K562 (cell line): ENCODE results near the gene TBXA2R. TPM values are rescaled to one million over a fixed set of nuclear protein-coding genes. Genes with fewer than 3 reads are reported as not detected.
A peak's percentile ranks its signal among the peaks of the same experiment; 100 is the strongest.

ENCODE experiments used
- ARID3B ChIP-seq: fragments of 250-450 bp; sonication (Bioruptor Pico); IDR thresholded peaks from 2 replicates; pipeline ENCODE4 v1.4.0; 2020; ENCODE audit warnings: borderline replicate concordance
- ATF7 ChIP-seq: fragments of 450-650 bp; IDR thresholded peaks from 2 replicates; pipeline ENCODE4 v1.7.1; 2014; ENCODE audit warnings: mild to moderate bottlenecking, moderate library complexity
- GTF2A2 ChIP-seq: IDR thresholded peaks from 2 replicates; pipeline ENCODE4 v1.6.1; 2016; ENCODE audit warnings: mild to moderate bottlenecking, missing genetic modification characterization, missing compliant biosample characterization
- KAT2B ChIP-seq: IDR thresholded peaks from one replicate; pipeline ENCODE4 v1.6.1; 2012; ENCODE audit warnings: low read depth, mild to moderate bottlenecking, control low read depth, inconsistent platforms, low read length, moderate library complexity
- NCOR1 ChIP-seq: fragments of 450-650 bp; IDR thresholded peaks from 2 replicates; pipeline ENCODE4 v1.6.1; 2016; ENCODE audit warnings: mild to moderate bottlenecking, moderate library complexity
- NONO ChIP-seq, 2 experiments: fragments of 200-400 bp in 1 of 2; fragments of 450-650 bp in 1 of 2; formaldehyde crosslinking in 1 of 2; IDR thresholded peaks; 2 replicates each; pipeline ENCODE4 v1.6.1; 2017; ENCODE audit warnings: low read depth in 2 of 2, mild to moderate bottlenecking in 2 of 2, moderate library complexity in 2 of 2, low read length in 1 of 2
- SFPQ ChIP-seq: fragments of 200-400 bp; formaldehyde crosslinking; IDR thresholded peaks from 2 replicates; pipeline ENCODE4 v1.6.1; 2017; ENCODE audit warnings: mild to moderate bottlenecking, low read depth, low read length, moderate library complexity
- TCFL5 ChIP-seq: fragments of 250-450 bp; sonication (Bioruptor Pico); conservative IDR thresholded peaks from 2 replicates; pipeline ENCODE4 v1.6.1; 2021; ENCODE audit warnings: mild to moderate bottlenecking, moderate library complexity, matching md5 sums
- TEAD1 ChIP-seq, 2 experiments: fragments of 450-650 bp in 1 of 2; sonication (generic) in 1 of 2; formaldehyde crosslinking; IDR thresholded peaks; 2 replicates each; pipeline versions ENCODE4 v1.4.0 to v1.8.0; 2020 to 2022; ENCODE audit warnings: mild to moderate bottlenecking in 2 of 2, missing genetic modification reagents in 1 of 2
- THRB ChIP-seq: fragments of 450-650 bp; formaldehyde crosslinking; conservative IDR thresholded peaks from 2 replicates; pipeline ENCODE4 v1.4.0; 2022; ENCODE audit warnings: mild to moderate bottlenecking, missing genetic modification characterization
- ZFP91 ChIP-seq: sonication (generic); formaldehyde crosslinking; IDR thresholded peaks from 2 replicates; pipeline ENCODE4 v1.8.0; 2022; ENCODE audit warnings: mild to moderate bottlenecking, missing genetic modification reagents
- ZNF263 ChIP-seq: sonication (generic); formaldehyde crosslinking; IDR thresholded peaks from 2 replicates; pipeline ENCODE4 v1.8.0; 2022; ENCODE audit warnings: mild to moderate bottlenecking, missing genetic modification reagents, borderline replicate concordance
- ZNF408 ChIP-seq: fragments of 250-450 bp; sonication (Bioruptor Pico); IDR thresholded peaks from 2 replicates; pipeline ENCODE4 v1.4.0; 2020; ENCODE audit warnings: low read depth, mild to moderate bottlenecking, moderate library complexity
- ZNF655 ChIP-seq: fragments of 250-450 bp; sonication (Bioruptor Pico); IDR thresholded peaks from 2 replicates; pipeline ENCODE4 v1.5.0; 2021
- polyA plus RNA-seq, 8 experiments: library from polyadenylated mRNA; depleted of rRNA in 4 of 8; stranded (reverse) in 5 of 8; unstranded in 3 of 8; fragments of >200 nt; fragmentation: Nextera tagmentation in 2 of 8; fragmentation: Illumina TruSeq in 1 of 8; extraction: Ambion mirVana in 2 of 8; extraction: Trizol in 1 of 8; gene quantifications; 2 replicates each; pipeline versions ENCODE4 v1.2.1 to v1.2.3, GENCODE V29; 2011 to 2014; ENCODE audit warnings: inconsistent platforms in 1 of 8, missing spikeins in 1 of 8
- total RNA-seq, 7 experiments: library from RNA; depleted of rRNA in 6 of 7; stranded (reverse); fragments of >200 nt in 6 of 7; fragmentation: Illumina TruSeq in 2 of 7; extraction: Trizol in 2 of 7; gene quantifications; 2 replicates each; pipeline versions ENCODE4 v1.2.1 to v1.2.3, GENCODE V29; 2011 to 2021; ENCODE audit warnings: low replicate concordance in 1 of 7

Gene TBXA2R
- total and polyA plus RNA-seq, 9 of the 15 experiments (the other 6 are each of a cell fraction or from before 2014, with no cell fraction given) = 1.5 to 24.0 (median 2.8) TPM

GRCh38 chr19:3557461-3558248 lies 49.0 kb downstream of the TBXA2R start, which contains the start of gene MFSD12 (continued):
- TF ChIP-seq THRB (no peak), TEAD1 (CRISPR knock-in tag; IDR thresholded peaks at IDR 0.05) (no peak; a peak in 2 of 4 replicates), NONO (IDR thresholded peaks at IDR 0.05; ENCODE audit: low read depth in 2 of 2, low read length in 1 of 2) (peak in 1 of 2 experiments; percentile 73; a peak in 2 of 4 replicates), GTF2A2 (tag) (no peak), ATF7 (peak; percentile 63), ZFP91 (CRISPR knock-in tag) (peak; percentile 86), ZNF408 (CRISPR knock-in tag) (no peak), SFPQ (no peak), ZNF655 (CRISPR knock-in tag) (no peak), ARID3B (CRISPR knock-in tag) (no peak), ZNF263 (CRISPR knock-in tag) (peak; percentile 87; the same call in 1 of the 2 replicates), KAT2B (no peak), NCOR1 (no peak), TCFL5 (CRISPR knock-in tag) (no peak)
